AG04449 (cell line): Measurements from ENCODE around the gene VAC14.
A peak's percentile ranks its signal among the peaks of the same experiment; 100 is the strongest.

Source experiments
- CTCF ChIA-PET: fragments of 350-600 bp; formaldehyde crosslinking; extraction: SDS; loops from one replicate; lab custom pipeline; 2021; ENCODE audit warnings: antibody characterized with exemption; lab: Yijun Ruan, JAX
- POLR2A ChIA-PET: fragments of 400-600, 350-600 bp; formaldehyde crosslinking; extraction: SDS; loops from one replicate; lab custom pipeline; 2020; ENCODE audit warnings: antibody characterized with exemption, inconsistent platforms; lab: Yijun Ruan, JAX
- DNase-seq: peaks from one replicate; pipeline ENCODE4 v3.0.0-alpha.2; 2010; ENCODE audit warnings: low read depth, low spot score
- H3K4me3 ChIP-seq: 2 replicates; pipeline ENCODE4 v1.5.1; 2011; ENCODE audit warnings: low read depth, mild to moderate bottlenecking, control low read depth, low read length
- CTCF ChIP-seq: IDR thresholded peaks from one replicate; pipeline ENCODE4 v1.5.1; 2011; ENCODE audit warnings: mild to moderate bottlenecking, moderate library complexity, low read length, control low read depth, inconsistent platforms; ENCODE audit not compliant: insufficient read depth; ENCODE audit errors: missing control alignments

Gene VAC14

GRCh38 chr16:70680495-70681381 lies 120.2 kb downstream of the VAC14 start:
- POLR2A ChIA-PET, result interaction anchor here (0.6 kb wide), 1 partner anchor 151 kb away, joined by 3 read pairs; no protein-coding TSS in a partner anchor
- CTCF ChIA-PET, result interaction anchor here (1.0 to 14.6 kb wide), 6 partner anchors 12 to 98 kb away, joined by 4 to 320 read pairs (median 18); no protein-coding TSS in a partner anchor
- H3K4me3 ChIP-seq, result no peak overlapping the region
- DNase-seq, result no peak
- no peak for TF ChIP-seq CTCF

- ChIA-PET POLR2A (no interaction called here), CTCF (interaction anchor here (0.9 to 14.6 kb wide), 10 partner anchors 11 to 99 kb away, joined by 3 to 320 read pairs (median 4); no protein-coding TSS in a partner anchor)
- no peak overlapping the region for H3K4me3 ChIP-seq
- peak; percentile 51 for TF ChIP-seq CTCF
- DNase-seq, result no peak
Observed at GRCh38 chr16:70679671-70680494, 121.1 kb downstream of the VAC14 start.

GRCh38 chr16:70678898-70679670 lies 121.9 kb downstream of the VAC14 start:
- no peak overlapping the region for H3K4me3 ChIP-seq
- ChIA-PET POLR2A (no interaction called here), CTCF (interaction anchor here (0.9 to 14.6 kb wide), 8 partner anchors 10 to 100 kb away, joined by 3 to 320 read pairs (median 10); no protein-coding TSS in a partner anchor)
- DNase-seq, result no peak
- no peak for TF ChIP-seq CTCF

- no peak overlapping the region for H3K4me3 ChIP-seq
- ChIA-PET CTCF (interaction anchor here (1.0 to 14.6 kb wide), 6 partner anchors 9 to 93 kb away, joined by 3 to 320 read pairs (median 18); no protein-coding TSS in a partner anchor), POLR2A (no interaction called here)
- no peak for DNase-seq
- TF ChIP-seq CTCF, result no peak
Observed at GRCh38 chr16:70678121-70678897, 122.6 kb downstream of the VAC14 start.

- POLR2A ChIA-PET, result no interaction called here
- no peak for TF ChIP-seq CTCF
- H3K4me3 ChIP-seq, result no peak overlapping the region
- no peak for DNase-seq
- CTCF ChIA-PET, result interaction anchor here (1.5 to 14.6 kb wide), 3 partner anchors 10 to 94 kb away, joined by 6 to 320 read pairs (median 19); no protein-coding TSS in a partner anchor
Observed at GRCh38 chr16:70677499-70678120, 123.3 kb downstream of the VAC14 start.
